Hepatic stellate cell (primary cell): ENCODE data around the gene SSRP1.

Experiments
- DNase-seq: peaks from one replicate; pipeline ENCODE4 v3.0.0; 2011; ENCODE audit warnings: low spot score

SSRP1 gene

DNA sequence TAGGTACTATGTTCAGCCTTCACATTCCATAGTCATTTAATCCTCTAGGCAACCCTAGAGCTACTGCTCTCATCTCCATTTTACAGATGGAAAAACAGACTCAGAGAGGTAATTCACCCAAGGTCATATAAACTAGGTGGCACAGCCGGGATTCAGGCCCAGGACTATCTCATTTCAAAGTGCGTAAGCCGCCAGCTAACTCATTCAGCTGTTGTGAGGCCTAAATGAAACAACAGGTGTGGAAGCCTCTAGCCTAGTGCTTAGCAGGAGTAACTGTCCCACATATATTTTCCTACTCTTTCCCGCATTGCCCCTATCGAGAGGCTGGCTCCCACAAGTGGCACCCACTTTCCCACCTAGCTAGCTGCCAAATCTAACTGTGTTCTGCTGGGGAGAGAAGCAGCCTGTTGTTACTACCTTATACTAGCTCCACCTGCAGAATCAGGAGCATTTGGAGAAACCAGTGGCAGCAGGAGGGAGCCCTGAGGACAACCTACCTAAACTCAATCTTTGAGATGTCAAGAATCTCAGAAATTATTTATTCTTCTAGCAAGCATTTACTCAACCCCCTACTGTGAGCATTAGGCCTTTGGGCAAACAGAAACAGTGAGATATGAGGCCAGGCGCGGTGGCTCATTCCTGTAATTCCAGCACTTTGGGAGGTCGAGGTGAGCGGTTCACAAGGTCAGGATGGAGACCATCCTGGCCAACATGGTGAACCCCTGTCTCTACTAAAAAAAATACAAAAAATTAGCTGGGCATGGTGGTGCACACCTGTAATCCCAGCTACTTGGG, 24.4 kb upstream of the SSRP1 start:
- no peak for DNase-seq

DNA sequence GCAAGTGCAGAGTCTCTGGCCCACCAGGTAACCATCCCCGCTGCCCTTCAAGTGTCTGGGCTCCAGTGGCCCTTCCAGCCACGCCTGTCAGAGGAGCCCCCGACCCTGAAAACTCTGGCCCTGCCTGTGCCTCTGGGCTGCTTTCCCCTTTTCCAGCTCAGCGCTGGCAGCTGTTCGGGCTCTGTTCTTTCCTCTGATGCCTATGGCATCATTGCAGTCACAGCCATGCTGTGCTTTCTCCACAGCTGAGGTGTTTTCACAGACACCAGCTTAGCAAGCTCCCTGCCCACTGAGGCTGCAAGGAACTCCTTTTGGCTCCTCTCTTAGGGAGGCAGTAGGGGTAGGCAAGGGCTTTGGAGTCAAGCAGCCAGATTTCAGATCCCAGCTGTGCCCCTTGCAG, 23.7 kb upstream of the SSRP1 start:
- DNase-seq: no peak

DNA sequence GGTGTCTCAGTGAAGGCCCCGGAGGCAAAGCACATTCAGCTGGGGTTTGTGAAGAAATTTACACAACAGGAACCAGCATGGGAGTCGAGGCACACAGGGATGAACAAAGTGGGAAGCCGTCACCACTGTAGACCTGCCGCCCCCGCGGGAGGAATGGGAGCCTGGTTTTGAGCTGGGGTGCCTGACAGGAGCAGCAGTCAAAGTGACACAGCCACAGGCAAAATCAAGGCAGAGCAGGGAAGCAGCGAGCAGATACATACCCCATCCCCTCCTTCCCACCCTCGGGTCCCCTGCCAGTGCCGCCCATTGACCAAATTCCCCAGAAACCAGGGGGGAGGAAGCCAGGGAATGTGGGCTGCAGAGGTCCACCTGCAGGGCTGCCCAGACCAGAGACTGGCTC, 23.3 kb upstream of the SSRP1 start:
- DNase-seq: no peak

DNA sequence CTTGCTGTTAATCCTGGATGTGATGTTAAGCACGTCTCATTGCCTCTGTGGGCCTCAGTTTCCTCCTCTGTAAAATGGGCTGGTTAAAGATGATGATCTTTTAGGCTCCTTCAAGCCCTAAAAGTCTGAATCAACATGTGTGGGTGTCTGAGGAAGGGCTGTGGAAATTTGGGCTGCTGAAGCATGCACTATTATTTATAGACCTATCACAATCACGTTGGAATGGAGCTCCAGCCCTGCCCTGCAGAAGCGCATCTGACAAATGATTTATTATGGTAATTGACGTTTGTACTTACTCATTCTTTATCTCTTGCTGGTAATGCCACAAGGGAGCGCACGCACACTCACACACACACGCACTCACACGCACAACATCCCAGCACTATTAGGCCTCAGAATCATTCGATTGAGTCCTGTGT, 22.9 kb upstream of the SSRP1 start:
- DNase-seq: no peak

DNA sequence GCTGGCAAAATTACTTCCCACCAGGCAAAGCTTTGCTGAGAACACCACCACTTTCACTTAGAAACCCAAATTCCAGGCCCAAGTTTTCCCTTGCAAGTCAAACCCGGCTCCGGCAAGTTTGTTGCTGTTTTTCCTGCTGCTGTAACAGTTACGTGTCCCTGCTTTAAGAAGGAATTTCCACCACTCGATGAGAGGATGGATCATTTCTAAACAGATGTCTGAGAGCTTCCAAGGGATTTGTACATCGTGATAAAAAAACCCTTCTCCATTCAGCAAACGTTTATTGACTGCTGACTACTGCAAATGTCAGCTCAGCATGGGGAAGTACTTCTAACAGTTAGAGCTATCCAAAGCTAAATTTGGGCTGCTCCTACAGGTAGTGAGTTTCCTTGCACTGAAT, 22.2 kb upstream of the SSRP1 start:
- peak; percentile 31 for DNase-seq

DNA sequence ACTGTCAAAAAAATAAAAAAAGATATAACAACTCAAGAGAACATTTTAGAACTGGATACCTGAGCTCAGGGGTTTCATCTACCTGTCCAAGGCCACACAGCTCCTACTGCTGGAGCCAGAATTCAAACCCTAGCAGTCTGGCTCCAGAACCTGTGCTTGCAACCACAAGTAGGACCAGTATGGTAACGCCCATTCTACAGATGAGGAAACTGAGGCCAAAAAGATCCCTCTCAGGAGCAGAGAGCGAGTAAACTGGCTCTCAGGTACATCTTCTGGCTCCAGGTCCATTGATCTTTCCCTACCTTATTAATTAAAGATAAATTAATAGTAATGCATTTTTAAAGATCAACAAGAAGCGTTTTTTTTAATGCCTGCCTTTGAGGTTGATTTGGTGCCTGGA, 21.6 kb upstream of the SSRP1 start:
- no peak for DNase-seq

DNA sequence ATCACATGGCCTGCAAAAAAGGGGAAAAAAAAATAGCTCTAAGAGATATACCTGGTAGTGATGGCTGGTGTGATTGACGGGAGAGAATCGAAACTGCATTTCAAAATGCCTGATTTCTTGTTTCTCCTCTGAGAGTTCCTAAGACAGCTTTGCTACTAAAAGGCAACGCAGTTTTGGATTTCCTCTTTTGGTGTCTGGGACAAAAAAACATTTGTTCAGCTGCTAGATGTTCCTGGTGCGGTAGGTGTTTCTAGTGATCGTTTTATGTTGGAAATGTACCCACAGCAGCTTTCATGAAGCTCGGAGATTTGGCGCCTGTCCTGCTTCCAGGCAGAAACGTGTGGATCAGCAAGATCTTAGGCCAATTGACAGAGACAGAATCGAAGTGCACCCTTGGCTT, 20.6 kb upstream of the SSRP1 start:
- DNase-seq: no peak

DNA sequence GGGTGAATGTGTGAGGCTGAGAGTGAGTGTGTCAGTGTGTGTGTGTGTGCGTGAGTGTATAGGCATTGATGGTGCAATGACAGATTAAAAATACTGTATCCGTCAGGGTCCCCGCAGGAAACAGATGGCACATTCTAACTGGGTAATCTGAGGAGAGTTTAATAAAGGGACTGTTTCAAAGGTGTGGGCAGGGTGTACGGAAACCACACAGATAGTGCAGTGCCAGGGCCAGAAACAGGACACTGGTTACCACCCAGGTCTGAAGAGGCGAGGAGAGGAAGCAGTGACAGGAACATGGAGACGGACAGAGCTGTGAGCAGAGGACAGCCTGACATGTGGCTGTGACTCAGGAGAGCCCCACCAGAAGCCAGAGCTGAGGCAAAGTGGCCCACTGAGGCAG, 19.0 kb upstream of the SSRP1 start:
- no peak for DNase-seq

DNA sequence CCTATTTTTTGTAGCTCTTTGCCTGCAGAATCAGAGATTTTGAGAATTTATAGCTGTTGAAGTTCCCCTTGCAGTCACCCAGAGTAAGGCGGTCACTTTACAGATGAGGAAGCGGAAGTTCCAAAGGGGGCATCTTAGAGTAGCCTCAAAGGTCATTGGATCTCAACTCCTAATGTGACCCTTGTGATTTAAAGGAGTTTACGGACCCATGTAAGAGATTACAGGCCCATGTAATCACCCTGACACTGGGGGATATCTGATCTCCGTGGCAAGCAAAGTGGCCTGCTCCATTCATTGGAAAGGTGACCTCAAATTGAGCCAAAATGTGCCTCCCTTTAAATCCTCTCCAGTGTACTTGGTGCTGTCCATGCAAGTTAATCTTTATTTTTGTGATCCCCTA, 18.2 kb upstream of the SSRP1 start:
- DNase-seq: no peak

DNA sequence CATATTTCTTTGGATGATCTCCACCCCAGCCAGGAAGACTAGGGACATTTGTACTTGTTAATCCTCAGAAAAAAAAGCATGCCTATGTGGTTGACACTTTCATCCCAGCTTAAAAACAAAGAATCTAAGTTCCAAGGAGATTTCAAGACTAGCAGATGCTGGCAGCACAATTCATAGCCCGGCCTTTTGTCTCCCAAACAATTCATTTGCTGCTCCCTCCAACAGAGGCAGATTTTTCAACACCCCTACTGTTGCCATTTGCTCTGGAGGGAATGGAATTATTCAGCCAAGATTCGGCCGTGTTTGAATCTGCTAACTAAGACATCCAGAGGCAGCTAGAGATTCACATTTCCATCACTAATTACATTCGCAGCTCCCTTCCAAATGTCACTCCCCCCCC, 17.8 kb upstream of the SSRP1 start:
- no peak for DNase-seq

DNA sequence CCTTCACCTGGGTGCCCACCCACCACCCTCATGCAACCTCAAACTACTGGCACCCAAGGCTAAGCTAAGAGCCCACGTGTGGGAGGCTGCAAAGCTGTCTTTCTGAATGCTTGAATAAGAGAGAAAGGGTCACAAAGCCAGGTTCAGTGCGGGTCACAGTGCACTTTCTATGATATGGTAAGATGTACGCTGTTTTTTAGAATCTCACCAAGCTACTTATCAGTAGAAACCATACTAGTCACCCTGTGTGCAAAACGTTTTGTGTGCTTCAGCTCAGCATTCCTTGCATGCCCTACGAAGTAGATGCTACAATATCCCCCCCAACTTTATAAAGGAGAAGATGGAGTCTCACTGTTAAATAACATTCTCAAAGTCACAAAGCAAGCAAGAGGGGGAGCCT, 17.3 kb upstream of the SSRP1 start:
- DNase-seq: no peak

DNA sequence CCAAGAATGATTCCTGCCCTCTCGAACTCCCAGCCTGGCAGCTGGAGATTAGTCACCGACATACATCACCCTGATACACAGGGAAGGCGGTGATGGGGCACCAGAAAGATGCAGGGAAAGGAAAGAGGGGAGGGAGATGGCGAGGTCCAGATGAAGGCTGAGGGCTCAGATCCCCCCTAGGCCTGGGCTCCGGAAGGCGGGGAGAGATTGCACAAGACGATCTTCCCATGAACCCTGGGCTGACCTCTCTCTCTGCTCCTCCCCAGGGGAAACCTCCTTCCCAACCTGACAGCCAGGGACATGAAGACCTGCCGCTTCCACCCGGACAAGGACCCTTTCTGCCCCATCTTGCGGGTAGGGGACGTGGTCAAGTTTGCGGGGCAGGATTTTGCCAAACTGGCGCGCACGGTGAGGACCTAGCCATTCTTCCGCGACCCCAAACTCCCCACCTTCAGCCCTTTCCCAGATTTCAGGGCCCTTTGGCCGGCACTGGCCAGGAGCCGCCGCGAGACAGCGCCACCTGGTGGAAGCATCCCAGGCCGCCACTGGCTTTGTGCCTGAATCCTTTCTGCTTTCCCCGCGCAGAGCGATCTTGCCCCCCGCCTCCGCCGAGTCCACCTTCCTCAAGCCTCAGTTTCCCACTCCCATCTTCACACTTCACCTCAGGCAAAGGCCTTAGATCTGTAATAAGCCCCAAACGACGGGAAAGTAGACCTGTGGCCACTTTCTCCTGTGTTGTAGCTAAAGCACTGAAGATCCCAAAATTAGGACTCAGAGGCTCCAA, 14.0 kb upstream of the SSRP1 start:
- DNase-seq: peak; percentile 81

DNA sequence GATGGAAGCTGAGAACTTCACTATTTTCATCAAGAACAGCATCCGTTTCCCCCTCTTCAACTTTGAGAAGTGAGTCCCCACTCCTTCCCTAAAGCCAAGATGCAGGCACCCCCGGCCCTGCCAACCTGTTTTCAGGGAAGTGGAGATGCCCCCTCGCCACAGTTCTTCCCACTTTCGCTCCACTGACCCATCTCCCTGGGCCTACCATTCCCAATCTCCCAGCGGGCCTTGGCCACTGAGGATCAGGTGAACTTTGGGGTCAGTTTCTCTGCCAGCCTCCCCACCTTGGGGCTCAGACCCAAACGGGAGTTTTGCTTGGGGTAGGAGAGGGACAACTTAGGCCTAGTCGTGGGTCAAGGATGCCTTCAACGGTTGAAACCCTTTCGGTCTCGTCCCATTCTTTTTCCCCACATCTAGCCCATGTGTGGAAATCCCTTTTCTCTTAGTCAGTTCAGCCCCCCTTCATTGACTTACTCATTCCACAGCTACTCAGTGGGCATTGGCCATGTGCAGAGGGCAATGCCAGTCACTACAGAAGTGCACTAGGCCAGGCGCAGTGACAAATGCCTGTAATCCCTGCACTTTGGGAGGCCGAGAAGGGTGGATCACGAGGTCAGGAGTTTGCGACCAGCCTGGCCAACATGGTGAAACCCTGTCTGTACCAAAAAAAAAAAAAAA, 13.1 kb upstream of the SSRP1 start:
- no peak for DNase-seq

DNA sequence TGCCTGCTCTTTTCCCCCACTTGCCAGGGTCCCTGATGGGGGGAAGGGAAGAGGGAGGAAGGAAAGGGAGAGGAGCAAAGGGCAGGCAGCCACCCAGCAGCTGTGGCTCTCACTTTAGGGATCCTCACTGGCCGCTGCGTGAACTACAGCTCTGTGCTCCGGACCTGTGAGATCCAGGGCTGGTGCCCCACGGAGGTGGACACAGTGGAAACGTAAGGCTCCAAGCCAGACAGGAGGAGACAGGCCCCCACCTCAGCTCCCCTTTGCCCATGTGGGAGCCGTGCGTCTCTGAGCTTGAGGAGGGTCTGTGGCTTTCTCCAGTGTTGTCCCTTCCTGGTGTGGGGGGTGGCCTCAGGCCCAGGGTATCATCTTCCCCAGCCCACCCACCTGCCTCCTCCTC, 12.4 kb upstream of the SSRP1 start:
- no peak for DNase-seq

DNA sequence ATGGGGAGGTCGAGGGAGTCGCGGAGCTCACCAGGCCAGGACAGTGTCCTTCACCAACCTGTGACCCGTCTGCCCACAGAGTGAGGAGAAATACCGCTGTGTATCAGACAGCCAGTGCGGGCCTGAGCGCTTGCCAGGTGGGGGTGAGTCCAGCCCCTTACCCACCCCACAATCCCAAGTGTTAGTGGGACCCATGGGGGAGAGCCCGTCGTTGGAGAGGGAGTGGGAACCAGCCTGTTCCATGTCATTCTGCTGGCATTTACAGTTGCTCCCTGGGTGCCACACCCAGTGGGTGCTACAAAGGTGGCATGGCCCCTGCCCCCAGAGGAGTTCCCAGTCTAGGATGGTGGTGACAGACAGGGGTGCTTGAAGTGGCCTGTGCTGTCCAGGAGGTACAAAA, 11.6 kb upstream of the SSRP1 start:
- DNase-seq: no peak

DNA sequence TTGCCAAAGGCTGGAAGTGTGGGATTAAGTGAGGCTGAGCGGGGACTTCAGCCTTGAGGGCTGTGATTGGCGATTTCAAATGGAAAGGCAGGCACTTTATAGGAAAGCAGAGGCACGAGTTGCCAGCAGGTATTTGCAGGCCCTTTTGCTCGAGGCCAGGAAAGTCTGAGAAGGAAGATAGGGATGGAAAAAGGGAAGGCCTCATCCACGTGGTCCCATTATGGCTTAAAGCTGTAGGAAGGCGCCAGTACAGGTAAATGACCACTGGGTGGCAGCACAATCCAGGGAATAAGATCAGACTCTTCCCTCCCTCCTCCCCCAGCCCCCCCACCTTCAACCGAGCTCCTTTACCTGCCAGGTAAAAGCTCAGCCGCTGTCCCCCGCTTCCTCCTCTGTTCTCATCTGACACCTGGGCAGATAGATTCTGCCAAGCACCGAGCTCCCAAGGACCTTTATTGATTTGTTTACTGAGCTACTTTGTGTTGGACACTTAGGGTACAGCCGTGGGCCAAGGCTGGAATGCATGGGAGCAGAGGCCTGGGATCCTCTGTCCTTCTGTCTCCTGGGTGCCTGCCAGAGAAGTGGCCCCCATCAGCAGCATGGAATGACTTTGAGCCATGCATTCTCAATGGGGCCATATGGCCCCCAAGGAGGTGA, 10.0 kb upstream of the SSRP1 start:
- DNase-seq: peak; percentile 81

DNA sequence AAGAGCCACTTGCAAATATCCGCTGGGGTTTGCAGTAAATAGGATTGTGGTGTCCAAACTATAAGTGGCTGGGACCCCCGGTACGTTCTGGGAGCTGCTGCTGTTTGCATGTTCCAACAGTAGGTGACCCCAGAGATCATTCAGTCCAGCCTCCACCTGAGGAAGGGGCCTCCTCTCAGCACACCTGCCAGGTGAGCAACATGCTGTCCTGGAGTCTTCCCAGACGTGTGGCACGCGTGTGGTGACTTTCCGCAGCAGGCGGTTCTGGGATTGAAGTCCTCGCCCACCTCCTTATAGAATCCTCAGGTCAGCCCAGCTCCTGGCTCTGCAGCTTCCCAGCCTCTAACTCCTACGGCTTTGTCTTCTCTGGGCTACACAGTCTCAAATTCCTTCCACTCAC, 9.1 kb upstream of the SSRP1 start:
- DNase-seq: no peak

DNA sequence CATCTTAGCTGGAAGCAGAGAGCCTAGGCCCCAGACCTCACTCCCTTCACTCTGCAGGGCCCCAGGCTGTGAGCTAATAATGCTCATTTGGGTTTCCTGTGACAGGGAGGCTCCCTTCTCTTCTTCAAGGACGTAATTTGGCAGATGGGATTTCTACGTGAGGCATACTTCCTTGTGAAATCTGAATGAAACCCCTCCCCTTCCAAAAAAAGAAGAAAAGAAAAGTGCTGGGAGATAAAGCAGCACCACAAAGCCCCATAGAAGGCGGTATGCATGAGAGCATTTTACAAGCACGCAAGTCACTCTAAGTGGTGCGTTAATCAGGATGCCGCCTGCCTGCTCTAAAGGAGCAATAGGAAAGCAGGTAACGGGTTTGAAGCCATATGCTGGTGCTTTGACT, 8.1 kb upstream of the SSRP1 start:
- no peak for DNase-seq

DNA sequence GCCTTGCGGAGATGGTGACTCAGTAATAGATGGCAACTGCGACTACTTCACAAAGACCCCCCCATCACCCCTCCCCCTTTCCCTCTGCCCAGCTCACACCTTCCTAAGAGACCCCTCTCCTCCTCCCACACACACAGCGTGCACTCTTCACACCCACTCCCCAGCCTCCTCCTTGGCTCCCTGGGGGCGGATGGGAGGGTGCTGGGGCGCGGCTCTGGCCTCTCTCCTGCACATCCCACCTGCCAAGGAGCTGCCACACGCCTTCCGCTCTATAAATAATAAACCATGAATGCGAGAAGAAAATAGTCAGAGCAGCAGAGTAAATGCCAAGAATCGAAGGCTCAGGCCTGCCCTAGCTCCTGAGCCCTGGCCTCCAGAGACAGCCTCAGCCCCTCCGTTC, 7.0 kb upstream of the SSRP1 start:
- no peak for DNase-seq

DNA sequence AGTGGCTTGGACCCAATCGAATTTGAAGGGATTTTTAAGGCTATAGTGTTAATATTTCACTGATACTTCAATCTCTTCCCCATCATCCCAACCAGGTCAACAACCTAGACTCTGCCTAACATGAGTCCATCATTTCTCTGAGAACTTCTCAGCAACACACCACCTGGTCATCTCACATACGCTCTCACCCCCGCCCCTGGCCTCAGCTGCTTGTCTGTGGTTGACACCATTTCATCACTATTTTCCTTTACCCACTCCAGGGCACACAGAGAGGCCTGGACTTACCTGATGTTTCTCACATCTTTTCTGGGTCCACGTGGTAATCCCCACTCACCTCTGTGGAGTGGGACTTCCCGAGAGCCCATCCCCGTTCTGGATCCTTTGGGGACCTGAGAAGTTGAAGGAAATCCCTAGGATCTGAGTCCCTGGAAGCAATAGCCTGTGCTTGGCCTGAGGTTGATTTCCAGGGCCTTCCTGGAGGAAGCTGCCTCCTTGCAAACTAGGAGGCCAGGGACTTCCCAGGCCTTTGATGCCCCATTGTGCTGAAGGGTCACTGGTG, 5.6 kb upstream of the SSRP1 start:
- DNase-seq: no peak

DNA sequence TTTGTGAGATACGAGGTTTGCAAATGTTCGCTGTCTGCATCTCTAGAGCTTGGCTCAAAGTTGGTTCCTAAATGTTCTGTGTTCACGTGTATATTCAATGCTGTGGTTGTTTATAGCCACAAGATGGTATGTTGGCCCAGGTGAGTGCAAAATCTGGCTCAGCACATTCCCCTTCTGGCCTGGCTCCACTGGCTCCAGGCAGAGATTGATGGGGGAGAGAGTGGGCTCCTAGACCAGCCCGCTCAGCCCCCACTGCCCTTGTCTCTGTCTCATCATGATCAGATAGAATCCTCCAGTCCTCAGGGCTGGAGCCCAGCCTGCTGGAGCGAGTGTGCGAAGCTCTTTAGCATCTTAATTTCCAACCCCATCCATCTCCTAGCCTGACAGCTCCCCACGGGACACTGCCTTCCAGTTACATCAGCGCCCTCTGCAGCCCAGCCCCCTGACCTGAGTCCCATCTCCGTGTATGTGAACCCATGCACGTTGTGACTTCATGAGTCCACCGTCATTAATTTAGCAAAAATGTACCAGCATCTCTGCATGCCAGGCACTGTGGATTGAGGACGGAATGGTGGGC, 4.4 kb upstream of the SSRP1 start:
- DNase-seq: no peak

DNA sequence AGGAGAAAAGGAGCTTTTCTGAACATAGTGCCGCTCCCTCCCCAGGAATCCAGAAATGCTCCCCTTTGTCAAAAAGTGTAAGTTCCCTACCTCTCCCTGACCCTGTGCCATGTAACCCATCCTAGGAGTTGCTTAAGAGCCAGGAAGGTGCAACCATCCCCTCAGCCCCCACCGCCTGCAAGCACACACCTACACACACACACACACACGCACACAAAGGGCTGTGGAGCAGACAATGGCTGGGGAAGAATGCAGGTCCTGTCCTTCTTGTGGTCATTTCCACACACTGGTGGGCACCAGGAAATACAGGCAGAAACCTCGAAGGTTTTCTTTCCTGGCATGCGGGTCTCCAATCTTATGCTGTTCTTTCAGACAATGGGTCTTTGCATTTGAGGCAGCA, 3.6 kb upstream of the SSRP1 start:
- DNase-seq: no peak
